SK-N-SH treated with all-trans-retinoic acid at 6 μM for 48 hours (cell line): ENCODE data around the gene GPC5.
"Not testable (repeated sequence)": the region's sequence is repeated elsewhere in the genome, so short reads cannot be mapped to it uniquely, and the experiment has no call there.

ENCODE experiments used
- ATAC-seq: fragments of 200-7000 bp; cut with Tn5 transposase; 3 replicates; pipeline ENCODE4 v1.9.1; 2020; ENCODE audit warnings: mild to moderate bottlenecking, moderate library complexity
- ARNTL ChIP-seq: fragments of 450-650 bp; formaldehyde crosslinking; IDR thresholded peaks from 2 replicates; pipeline ENCODE4 v1.5.0; 2020; ENCODE audit warnings: low read depth, mild to moderate bottlenecking, moderate library complexity, borderline replicate concordance
- CSDC2 ChIP-seq: fragments of 250-450 bp; sonication (Bioruptor Pico); IDR thresholded peaks from 2 replicates; pipeline ENCODE4 v1.5.0; 2020; ENCODE audit warnings: mild to moderate bottlenecking, moderate library complexity
- ESRRG ChIP-seq: fragments of 250-450 bp; sonication (Bioruptor Pico); IDR thresholded peaks from 2 replicates; pipeline ENCODE4 v1.6.1; 2021; ENCODE audit warnings: mild to moderate bottlenecking
- GLIS3 ChIP-seq: fragments of 250-450 bp; sonication (Bioruptor Pico); IDR thresholded peaks from 2 replicates; pipeline ENCODE4 v1.5.0; 2020; ENCODE audit warnings: mild to moderate bottlenecking, moderate library complexity
- ISL1 ChIP-seq: fragments of 250-450 bp; sonication (Bioruptor Pico); IDR thresholded peaks from 2 replicates; pipeline ENCODE4 v2.1.2; 2022; ENCODE audit warnings: mild to moderate bottlenecking, moderate library complexity
- OSR1 ChIP-seq: fragments of 250-450 bp; sonication (Bioruptor Pico); IDR thresholded peaks from 2 replicates; pipeline ENCODE4 v1.8.0; 2022; ENCODE audit warnings: moderate library complexity, mild to moderate bottlenecking, inconsistent platforms
- PPARA ChIP-seq: fragments of 250-450 bp; sonication (Bioruptor Pico); IDR thresholded peaks from 2 replicates; pipeline ENCODE4 v1.5.0; 2020; ENCODE audit warnings: mild to moderate bottlenecking, borderline replicate concordance
- RARB ChIP-seq: fragments of 250-450 bp; sonication (Bioruptor Pico); IDR thresholded peaks from 2 replicates; pipeline ENCODE4 v1.8.0; 2021; ENCODE audit warnings: mild to moderate bottlenecking, moderate library complexity
- SNAI2 ChIP-seq: fragments of 250-450 bp; sonication (Bioruptor Pico); IDR thresholded peaks from 2 replicates; pipeline ENCODE4 v1.5.0; 2020; ENCODE audit warnings: mild to moderate bottlenecking, moderate library complexity
- TCF4 ChIP-seq: fragments of 250-450 bp; sonication (Bioruptor Pico); IDR thresholded peaks from 2 replicates; pipeline ENCODE4 v1.8.0; 2021; ENCODE audit warnings: mild to moderate bottlenecking, moderate library complexity, borderline replicate concordance
- TOX ChIP-seq: fragments of 250-450 bp; sonication (Bioruptor Pico); IDR thresholded peaks from 2 replicates; pipeline ENCODE4 v1.8.0; 2021; ENCODE audit warnings: mild to moderate bottlenecking, moderate library complexity, borderline replicate concordance
- ZC3H10 ChIP-seq: fragments of 250-450 bp; sonication (Bioruptor Pico); IDR thresholded peaks from 2 replicates; pipeline ENCODE4 v1.5.1; 2021; ENCODE audit warnings: mild to moderate bottlenecking, moderate library complexity
- ZFP3 ChIP-seq: fragments of 250-450 bp; sonication (Bioruptor Pico); IDR thresholded peaks from 2 replicates; pipeline ENCODE4 v1.5.0; 2020; ENCODE audit warnings: mild to moderate bottlenecking, moderate library complexity
- ZFP30 ChIP-seq: fragments of 450-650 bp; formaldehyde crosslinking; IDR thresholded peaks from 2 replicates; pipeline ENCODE4 v1.5.0; 2022; ENCODE audit warnings: mild to moderate bottlenecking, moderate library complexity
- ZNF565 ChIP-seq: fragments of 450-650 bp; formaldehyde crosslinking; conservative IDR thresholded peaks from 2 replicates; pipeline ENCODE4 v1.5.0; 2020; ENCODE audit warnings: low read depth, mild to moderate bottlenecking, moderate library complexity
- ZNF70 ChIP-seq: fragments of 450-650 bp; formaldehyde crosslinking; IDR thresholded peaks from 2 replicates; pipeline ENCODE4 v1.5.0; 2020; ENCODE audit warnings: mild to moderate bottlenecking, moderate library complexity
- ZNF8 ChIP-seq: fragments of 450-650 bp; formaldehyde crosslinking; IDR thresholded peaks from 2 replicates; pipeline ENCODE4 v1.5.0; 2020; ENCODE audit warnings: mild to moderate bottlenecking, moderate library complexity
- TF ChIP-seq, protein P1 (sequence below): fragments of 250-450 bp; sonication (Bioruptor Pico); IDR thresholded peaks from 2 replicates; pipeline ENCODE4 v1.5.1; 2020; ENCODE audit warnings: low read depth, mild to moderate bottlenecking, moderate library complexity
- TF ChIP-seq, protein P2 (sequence below): fragments of 250-450 bp; sonication (Bioruptor Pico); IDR thresholded peaks from 2 replicates; pipeline ENCODE4 v1.5.1; 2021; ENCODE audit warnings: mild to moderate bottlenecking, moderate library complexity
- TF ChIP-seq, protein P3 (sequence below): fragments of 250-450 bp; sonication (Bioruptor Pico); IDR thresholded peaks from 2 replicates; pipeline ENCODE4 v1.5.0; 2020; ENCODE audit warnings: mild to moderate bottlenecking, moderate library complexity
- TF ChIP-seq, protein P4 (sequence below): fragments of 250-450 bp; sonication (Bioruptor Pico); IDR thresholded peaks from 2 replicates; pipeline ENCODE4 v1.8.0; 2021; ENCODE audit warnings: low read depth, mild to moderate bottlenecking, moderate library complexity, borderline replicate concordance
- TF ChIP-seq, protein P5 (sequence below): fragments of 250-450 bp; sonication (Bioruptor Pico); IDR thresholded peaks from 2 replicates; pipeline ENCODE4 v1.8.0; 2020; ENCODE audit warnings: mild to moderate bottlenecking, moderate library complexity, borderline replicate concordance

GPC5 gene

DNA sequence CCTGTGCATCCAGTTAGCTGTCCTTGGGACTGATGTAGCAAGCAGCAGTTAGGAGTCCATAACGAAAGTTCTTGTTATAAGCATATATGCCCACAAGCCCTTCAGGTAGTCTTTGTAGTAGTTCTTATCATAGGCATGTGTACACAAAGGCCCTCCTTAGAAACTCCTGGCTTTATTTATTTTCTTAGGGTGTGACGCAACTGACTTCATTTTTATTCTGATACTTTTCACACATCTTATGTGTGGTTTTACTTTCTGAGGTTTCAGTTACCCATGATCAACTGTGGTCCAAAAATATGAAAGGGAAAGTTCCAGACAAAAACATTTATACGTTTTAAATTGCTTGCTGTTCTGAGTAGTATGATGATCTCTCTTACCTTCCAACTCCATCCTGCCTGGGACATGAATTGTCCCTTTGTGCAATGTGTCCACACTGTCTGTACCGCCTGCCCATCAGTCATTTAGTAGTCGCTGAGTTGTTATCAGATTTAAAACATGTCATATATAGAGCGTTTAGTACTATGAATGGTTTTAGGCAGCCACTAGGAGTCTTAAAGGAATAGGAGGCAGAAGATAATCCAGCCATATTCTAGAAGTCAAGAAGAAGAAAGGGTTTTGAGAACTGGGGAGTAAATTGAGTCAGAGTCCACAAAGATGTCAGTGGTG lies 19.4 kb downstream of the GPC5 start:
- ATAC-seq: no peak
- TF ChIP-seq ARNTL (no peak), OSR1 (CRISPR knock-in tag) (no peak), ZNF70 (CRISPR knock-in tag) (no peak), TOX (CRISPR knock-in tag) (no peak), ZNF8 (CRISPR knock-in tag) (no peak), GLIS3 (CRISPR knock-in tag) (no peak), ISL1 (CRISPR knock-in tag) (no peak)
- TF ChIP-seq, protein P1, sequence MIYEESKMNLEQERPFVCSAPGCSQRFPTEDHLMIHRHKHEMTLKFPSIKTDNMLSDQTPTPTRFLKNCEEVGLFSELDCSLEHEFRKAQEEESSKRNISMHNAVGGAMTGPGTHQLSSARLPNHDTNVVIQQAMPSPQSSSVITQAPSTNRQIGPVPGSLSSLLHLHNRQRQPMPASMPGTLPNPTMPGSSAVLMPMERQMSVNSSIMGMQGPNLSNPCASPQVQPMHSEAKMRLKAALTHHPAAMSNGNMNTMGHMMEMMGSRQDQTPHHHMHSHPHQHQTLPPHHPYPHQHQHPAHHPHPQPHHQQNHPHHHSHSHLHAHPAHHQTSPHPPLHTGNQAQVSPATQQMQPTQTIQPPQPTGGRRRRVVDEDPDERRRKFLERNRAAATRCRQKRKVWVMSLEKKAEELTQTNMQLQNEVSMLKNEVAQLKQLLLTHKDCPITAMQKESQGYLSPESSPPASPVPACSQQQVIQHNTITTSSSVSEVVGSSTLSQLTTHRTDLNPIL (CRISPR knock-in tag): no peak
- TF ChIP-seq, protein P2, sequence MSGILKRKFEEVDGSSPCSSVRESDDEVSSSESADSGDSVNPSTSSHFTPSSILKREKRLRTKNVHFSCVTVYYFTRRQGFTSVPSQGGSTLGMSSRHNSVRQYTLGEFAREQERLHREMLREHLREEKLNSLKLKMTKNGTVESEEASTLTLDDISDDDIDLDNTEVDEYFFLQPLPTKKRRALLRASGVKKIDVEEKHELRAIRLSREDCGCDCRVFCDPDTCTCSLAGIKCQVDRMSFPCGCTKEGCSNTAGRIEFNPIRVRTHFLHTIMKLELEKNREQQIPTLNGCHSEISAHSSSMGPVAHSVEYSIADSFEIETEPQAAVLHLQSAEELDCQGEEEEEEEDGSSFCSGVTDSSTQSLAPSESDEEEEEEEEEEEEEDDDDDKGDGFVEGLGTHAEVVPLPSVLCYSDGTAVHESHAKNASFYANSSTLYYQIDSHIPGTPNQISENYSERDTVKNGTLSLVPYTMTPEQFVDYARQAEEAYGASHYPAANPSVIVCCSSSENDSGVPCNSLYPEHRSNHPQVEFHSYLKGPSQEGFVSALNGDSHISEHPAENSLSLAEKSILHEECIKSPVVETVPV (CRISPR knock-in tag): no peak
- TF ChIP-seq, protein P3, sequence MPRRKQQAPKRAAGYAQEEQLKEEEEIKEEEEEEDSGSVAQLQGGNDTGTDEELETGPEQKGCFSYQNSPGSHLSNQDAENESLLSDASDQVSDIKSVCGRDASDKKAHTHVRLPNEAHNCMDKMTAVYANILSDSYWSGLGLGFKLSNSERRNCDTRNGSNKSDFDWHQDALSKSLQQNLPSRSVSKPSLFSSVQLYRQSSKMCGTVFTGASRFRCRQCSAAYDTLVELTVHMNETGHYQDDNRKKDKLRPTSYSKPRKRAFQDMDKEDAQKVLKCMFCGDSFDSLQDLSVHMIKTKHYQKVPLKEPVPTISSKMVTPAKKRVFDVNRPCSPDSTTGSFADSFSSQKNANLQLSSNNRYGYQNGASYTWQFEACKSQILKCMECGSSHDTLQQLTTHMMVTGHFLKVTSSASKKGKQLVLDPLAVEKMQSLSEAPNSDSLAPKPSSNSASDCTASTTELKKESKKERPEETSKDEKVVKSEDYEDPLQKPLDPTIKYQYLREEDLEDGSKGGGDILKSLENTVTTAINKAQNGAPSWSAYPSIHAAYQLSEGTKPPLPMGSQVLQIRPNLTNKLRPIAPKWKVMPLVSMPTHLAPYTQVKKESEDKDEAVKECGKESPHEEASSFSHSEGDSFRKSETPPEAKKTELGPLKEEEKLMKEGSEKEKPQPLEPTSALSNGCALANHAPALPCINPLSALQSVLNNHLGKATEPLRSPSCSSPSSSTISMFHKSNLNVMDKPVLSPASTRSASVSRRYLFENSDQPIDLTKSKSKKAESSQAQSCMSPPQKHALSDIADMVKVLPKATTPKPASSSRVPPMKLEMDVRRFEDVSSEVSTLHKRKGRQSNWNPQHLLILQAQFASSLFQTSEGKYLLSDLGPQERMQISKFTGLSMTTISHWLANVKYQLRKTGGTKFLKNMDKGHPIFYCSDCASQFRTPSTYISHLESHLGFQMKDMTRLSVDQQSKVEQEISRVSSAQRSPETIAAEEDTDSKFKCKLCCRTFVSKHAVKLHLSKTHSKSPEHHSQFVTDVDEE (CRISPR knock-in tag): no peak
- TF ChIP-seq, protein P4, sequence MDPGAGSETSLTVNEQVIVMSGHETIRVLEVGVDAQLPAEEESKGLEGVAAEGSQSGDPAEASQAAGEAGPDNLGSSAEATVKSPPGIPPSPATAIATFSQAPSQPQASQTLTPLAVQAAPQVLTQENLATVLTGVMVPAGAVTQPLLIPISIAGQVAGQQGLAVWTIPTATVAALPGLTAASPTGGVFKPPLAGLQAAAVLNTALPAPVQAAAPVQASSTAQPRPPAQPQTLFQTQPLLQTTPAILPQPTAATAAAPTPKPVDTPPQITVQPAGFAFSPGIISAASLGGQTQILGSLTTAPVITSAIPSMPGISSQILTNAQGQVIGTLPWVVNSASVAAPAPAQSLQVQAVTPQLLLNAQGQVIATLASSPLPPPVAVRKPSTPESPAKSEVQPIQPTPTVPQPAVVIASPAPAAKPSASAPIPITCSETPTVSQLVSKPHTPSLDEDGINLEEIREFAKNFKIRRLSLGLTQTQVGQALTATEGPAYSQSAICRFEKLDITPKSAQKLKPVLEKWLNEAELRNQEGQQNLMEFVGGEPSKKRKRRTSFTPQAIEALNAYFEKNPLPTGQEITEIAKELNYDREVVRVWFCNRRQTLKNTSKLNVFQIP: no peak

DNA sequence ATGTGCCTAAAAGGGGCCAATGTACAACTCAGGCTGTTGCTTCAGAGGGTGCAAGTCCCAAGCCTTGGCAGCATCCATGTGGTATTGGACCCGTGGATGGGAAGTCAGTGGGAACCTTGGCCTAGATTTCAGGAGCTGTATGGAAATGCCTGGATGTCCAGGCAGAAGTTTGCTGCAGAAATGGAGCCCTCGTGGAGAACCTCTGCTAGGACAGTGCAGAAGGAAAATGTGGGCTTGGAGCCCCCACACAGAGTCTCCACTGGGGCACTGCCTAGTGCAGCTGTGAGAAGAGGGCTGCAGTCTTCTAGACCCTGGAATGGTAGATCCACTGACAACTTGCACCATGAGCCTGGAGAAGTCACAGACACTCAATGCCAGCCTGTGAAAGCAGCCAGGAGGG lies 28.5 kb downstream of the GPC5 start:
- TF ChIP-seq ZFP3 (CRISPR knock-in tag) (no peak), ZC3H10 (CRISPR knock-in tag) (no peak), ZNF565 (CRISPR knock-in tag) (no peak), ESRRG (CRISPR knock-in tag) (no peak), PPARA (CRISPR knock-in tag) (no peak), RARB (no peak), ARNTL (no peak), SNAI2 (CRISPR knock-in tag) (no peak), CSDC2 (CRISPR knock-in tag) (no peak), ISL1 (CRISPR knock-in tag) (no peak), TOX (CRISPR knock-in tag) (no peak), ZFP30 (CRISPR knock-in tag) (no peak), TCF4 (CRISPR knock-in tag) (no peak)
- TF ChIP-seq, protein P5, sequence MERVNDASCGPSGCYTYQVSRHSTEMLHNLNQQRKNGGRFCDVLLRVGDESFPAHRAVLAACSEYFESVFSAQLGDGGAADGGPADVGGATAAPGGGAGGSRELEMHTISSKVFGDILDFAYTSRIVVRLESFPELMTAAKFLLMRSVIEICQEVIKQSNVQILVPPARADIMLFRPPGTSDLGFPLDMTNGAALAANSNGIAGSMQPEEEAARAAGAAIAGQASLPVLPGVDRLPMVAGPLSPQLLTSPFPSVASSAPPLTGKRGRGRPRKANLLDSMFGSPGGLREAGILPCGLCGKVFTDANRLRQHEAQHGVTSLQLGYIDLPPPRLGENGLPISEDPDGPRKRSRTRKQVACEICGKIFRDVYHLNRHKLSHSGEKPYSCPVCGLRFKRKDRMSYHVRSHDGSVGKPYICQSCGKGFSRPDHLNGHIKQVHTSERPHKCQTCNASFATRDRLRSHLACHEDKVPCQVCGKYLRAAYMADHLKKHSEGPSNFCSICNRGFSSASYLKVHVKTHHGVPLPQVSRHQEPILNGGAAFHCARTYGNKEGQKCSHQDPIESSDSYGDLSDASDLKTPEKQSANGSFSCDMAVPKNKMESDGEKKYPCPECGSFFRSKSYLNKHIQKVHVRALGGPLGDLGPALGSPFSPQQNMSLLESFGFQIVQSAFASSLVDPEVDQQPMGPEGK: no peak
- TF ChIP-seq, protein P3 (CRISPR knock-in tag): no peak
- TF ChIP-seq, protein P1 (CRISPR knock-in tag): no peak
- TF ChIP-seq, protein P2 (CRISPR knock-in tag): no peak
- ATAC-seq: no peak

DNA sequence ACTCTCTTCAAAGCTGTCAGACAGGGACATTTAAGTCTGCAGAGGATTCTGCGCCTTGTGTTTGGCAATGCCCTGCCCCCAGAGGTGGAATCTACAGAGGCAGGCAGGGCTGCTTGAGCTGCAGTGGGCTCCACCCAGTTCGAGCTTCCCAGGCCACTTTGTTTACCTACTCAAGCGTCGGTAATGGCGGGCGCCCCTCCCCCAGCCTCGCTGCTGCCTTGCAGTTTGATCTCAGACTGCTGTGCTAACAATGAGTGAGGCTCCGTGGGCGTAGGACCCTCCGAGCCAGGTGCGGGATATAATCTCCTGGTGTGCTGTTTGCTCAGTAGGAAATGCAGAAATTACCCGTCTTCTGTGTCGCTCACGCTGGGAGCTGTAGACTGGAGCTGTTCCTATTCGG lies 40.3 kb downstream of the GPC5 start:
- ATAC-seq: not testable (repeated sequence)
